Ovary (tissue), 3 donors: ENCODE results near the gene C3orf18.

ENCODE experiments used
- POLR2A ChIP-seq: fragments of 450-650 bp; IDR thresholded peaks from one replicate; pipeline ENCODE4 v1.6.1; 2017; ENCODE audit warnings: antibody characterized with exemption, mild to moderate bottlenecking, moderate library complexity
- TF ChIP-seq, protein P1 (sequence below), 3 donors: fragments of 450-650 bp in 2 of 3; fragments of 200-600 bp in 1 of 3; IDR thresholded peaks; one replicate each; pipeline versions ENCODE4 v1.5.1 to v1.8.0; 2016 to 2022; ENCODE audit warnings: antibody characterized with exemption in 3 of 3, mild to moderate bottlenecking in 1 of 3
- donor health status: DM: no; HTN: no; CAD: no.

- TF ChIP-seq POLR2A, result no peak
- TF ChIP-seq, protein P1, sequence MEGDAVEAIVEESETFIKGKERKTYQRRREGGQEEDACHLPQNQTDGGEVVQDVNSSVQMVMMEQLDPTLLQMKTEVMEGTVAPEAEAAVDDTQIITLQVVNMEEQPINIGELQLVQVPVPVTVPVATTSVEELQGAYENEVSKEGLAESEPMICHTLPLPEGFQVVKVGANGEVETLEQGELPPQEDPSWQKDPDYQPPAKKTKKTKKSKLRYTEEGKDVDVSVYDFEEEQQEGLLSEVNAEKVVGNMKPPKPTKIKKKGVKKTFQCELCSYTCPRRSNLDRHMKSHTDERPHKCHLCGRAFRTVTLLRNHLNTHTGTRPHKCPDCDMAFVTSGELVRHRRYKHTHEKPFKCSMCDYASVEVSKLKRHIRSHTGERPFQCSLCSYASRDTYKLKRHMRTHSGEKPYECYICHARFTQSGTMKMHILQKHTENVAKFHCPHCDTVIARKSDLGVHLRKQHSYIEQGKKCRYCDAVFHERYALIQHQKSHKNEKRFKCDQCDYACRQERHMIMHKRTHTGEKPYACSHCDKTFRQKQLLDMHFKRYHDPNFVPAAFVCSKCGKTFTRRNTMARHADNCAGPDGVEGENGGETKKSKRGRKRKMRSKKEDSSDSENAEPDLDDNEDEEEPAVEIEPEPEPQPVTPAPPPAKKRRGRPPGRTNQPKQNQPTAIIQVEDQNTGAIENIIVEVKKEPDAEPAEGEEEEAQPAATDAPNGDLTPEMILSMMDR (IDR thresholded peaks at IDR 0.05), result no peak
Observed at GRCh38 chr3:50563867-50564266, 3.7 kb downstream of the C3orf18 start.
